Coronary artery (tissue), 2 donors: ENCODE data around the gene ADPRS.

Source experiments
- DNase-seq: peaks from one replicate; pipeline ENCODE4 v3.0.0-alpha.2; 2017; ENCODE audit warnings: low spot score
- H3K27ac ChIP-seq, 2 donors: fragments of 200-600 bp; sonication (generic); one replicate each; pipeline ENCODE4 v1.5.1; 2016 to 2019
- H3K4me3 ChIP-seq: fragments of 200-600 bp; sonication (generic); 2 replicates; pipeline ENCODE4 v1.5.1; 2016; ENCODE audit warnings: mild to moderate bottlenecking, moderate library complexity
- TF ChIP-seq, protein P1 (sequence below): fragments of 200-600 bp; sonication (generic); IDR thresholded peaks from one replicate; pipeline ENCODE4 v1.5.1; 2019; ENCODE audit warnings: antibody characterized with exemption

ADPRS gene

DNA sequence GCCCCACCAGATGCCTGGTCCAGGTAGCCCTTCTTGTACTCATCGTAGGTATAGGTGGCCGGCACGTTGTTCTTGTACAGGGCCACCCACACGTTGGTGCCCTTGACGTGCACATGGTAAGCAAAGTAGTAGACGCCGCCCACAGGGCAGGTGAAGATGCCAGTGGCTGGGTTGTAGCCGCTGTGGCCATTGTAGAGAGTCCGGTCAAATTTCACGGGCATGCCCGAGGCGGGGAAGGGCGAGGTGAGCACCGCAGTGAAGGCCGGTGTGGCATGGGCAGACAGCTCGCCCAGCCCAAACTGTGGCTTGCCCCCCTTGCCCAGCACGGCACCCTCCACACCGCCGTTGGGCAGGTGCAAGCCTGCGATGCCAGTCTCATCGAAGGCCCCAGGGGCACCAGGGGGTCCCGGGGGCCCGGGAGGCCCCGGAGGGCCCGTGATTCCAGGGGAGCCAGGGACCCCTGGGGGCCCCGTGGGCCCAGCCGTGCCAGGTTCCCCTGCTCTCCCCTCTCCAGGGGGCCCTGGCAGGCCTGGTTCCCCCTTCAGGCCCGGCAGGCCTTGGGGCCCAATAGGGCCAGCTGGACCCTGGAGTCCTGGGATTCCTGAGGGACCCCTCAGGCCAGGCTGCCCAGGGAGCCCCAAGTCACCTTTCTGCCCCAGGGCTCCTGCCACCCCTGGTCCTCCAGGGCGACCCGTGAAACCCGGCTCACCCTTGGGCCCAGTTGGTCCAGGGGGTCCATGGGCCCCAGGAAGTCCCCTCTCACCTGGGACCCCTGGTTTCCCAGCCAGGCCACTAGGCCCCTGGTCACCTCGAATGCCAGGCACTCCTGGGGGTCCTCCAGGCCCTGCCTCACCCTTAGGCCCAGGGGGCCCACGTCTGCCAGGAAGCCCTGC, 9.2 kb downstream of the ADPRS start:
- Histone ChIP-seq H3K4me3 (no peak overlapping the region), H3K27ac (no peak overlapping the region)
- TF ChIP-seq, protein P1, sequence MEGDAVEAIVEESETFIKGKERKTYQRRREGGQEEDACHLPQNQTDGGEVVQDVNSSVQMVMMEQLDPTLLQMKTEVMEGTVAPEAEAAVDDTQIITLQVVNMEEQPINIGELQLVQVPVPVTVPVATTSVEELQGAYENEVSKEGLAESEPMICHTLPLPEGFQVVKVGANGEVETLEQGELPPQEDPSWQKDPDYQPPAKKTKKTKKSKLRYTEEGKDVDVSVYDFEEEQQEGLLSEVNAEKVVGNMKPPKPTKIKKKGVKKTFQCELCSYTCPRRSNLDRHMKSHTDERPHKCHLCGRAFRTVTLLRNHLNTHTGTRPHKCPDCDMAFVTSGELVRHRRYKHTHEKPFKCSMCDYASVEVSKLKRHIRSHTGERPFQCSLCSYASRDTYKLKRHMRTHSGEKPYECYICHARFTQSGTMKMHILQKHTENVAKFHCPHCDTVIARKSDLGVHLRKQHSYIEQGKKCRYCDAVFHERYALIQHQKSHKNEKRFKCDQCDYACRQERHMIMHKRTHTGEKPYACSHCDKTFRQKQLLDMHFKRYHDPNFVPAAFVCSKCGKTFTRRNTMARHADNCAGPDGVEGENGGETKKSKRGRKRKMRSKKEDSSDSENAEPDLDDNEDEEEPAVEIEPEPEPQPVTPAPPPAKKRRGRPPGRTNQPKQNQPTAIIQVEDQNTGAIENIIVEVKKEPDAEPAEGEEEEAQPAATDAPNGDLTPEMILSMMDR = no peak
- no peak for DNase-seq

DNA sequence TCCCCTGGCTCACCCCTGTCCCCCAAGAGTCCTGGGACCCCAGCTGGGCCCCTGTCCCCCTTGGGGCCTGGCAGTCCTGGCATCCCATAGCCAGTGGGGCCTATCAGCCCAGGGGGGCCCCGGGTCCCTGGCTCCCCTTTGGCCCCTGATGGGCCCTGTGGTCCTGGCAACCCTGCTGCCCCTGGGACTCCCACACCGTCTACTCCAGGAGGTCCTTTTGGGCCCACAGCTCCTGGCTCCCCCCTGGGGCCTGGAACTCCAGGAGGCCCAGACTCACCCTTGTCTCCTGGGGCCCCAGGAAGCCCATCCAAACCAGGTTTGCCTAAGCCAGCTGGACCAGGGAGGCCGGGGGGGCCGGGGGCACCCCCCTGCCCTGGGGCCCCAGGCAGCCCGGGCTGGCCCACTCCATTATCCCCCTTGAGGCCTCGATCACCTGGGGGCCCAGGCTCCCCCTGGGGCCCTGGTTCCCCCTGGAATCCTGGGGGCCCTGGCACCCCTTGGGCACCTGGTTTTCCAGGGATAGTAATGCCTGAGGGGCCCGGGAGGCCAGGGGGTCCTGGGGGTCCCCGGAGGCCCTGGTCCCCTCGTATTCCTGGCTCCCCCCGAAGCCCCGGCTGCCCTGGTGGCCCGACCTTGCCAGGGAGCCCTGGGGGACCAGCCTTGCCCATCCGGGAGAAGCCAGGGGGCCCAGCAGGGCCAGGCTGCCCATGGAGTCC, 10.1 kb downstream of the ADPRS start:
- DNase-seq = no peak
- TF ChIP-seq, protein P1 = no peak
- no peak overlapping the region for H3K4me3 ChIP-seq
- H3K27ac ChIP-seq = no peak overlapping the region

GRCh38 chr1:36099681-36100341, 11.1 kb downstream of the ADPRS start:
- no peak overlapping the region for H3K4me3 ChIP-seq
- TF ChIP-seq, protein P1 = peak; percentile 94
- peak overlapping the region in 1 of 2 donors; percentile 17 for H3K27ac ChIP-seq
- no peak for DNase-seq

- Histone ChIP-seq H3K4me3 (no peak overlapping the region), H3K27ac (peak overlapping the region in 1 of 2 donors; percentile 17)
- no peak for DNase-seq
- TF ChIP-seq, protein P1 = no peak
These were observed 11.7 kb downstream of the ADPRS start for GRCh38 chr1:36100376-36100775.

DNA sequence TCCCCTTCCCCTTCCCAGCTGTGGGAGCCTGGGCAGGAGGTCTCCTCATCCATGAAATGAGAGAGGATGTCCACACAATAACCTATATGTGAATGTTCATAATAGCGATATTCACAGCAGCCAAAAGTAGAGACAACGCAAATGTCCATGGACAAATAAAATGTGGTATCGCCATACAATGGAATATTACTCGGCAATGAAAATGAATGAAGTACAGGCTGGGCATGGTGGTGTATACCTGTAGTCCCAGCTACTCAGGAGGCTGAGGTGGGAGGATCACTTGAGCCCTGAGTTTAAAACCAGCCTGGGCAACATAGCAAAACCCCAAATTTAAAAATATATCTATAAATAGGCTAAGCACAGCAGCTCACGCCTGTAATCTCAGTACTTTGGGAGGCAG, 12.9 kb downstream of the ADPRS start:
- Histone ChIP-seq H3K4me3 (no peak overlapping the region), H3K27ac (no peak overlapping the region)
- no peak for DNase-seq
- TF ChIP-seq, protein P1 = no peak

- DNase-seq = no peak
- H3K4me3 ChIP-seq = no peak overlapping the region
- no peak overlapping the region for H3K27ac ChIP-seq
- TF ChIP-seq, protein P1 = no peak
These were observed 17.6 kb downstream of the ADPRS start for GRCh38 chr1:36106269-36106668.
